Ovary (tissue), 3 donors: Measurements from ENCODE around the gene ALDH1L2.

Experiments
- CTCF ChIP-seq, 3 donors: fragments of 450-650 bp in 2 of 3; fragments of 200-600 bp in 1 of 3; IDR thresholded peaks; one replicate each; pipeline versions ENCODE4 v1.5.1 to v1.8.0; 2016 to 2022; ENCODE audit warnings: antibody characterized with exemption in 3 of 3, mild to moderate bottlenecking in 1 of 3
- EP300 ChIP-seq: sonication (generic); formaldehyde crosslinking; IDR thresholded peaks from one replicate; pipeline ENCODE4 v1.6.1; 2017; ENCODE audit warnings: antibody characterized with exemption
- POLR2A ChIP-seq: fragments of 450-650 bp; IDR thresholded peaks from one replicate; pipeline ENCODE4 v1.6.1; 2017; ENCODE audit warnings: antibody characterized with exemption, mild to moderate bottlenecking, moderate library complexity
- donor health status: DM: no; HTN: no; CAD: no.

GRCh38 chr12:105067511-105068031 lies 16.7 kb downstream of the ALDH1L2 start:
- TF ChIP-seq EP300 (no peak), CTCF (IDR thresholded peaks at IDR 0.05) (no peak), POLR2A (no peak)
